Measurements from ENCODE around the gene PNRC1.

GRCh38 chr6:89110284-89110683 is 29.7 kb downstream of the PNRC1 start:
- TF ChIP-seq, protein P1, sequence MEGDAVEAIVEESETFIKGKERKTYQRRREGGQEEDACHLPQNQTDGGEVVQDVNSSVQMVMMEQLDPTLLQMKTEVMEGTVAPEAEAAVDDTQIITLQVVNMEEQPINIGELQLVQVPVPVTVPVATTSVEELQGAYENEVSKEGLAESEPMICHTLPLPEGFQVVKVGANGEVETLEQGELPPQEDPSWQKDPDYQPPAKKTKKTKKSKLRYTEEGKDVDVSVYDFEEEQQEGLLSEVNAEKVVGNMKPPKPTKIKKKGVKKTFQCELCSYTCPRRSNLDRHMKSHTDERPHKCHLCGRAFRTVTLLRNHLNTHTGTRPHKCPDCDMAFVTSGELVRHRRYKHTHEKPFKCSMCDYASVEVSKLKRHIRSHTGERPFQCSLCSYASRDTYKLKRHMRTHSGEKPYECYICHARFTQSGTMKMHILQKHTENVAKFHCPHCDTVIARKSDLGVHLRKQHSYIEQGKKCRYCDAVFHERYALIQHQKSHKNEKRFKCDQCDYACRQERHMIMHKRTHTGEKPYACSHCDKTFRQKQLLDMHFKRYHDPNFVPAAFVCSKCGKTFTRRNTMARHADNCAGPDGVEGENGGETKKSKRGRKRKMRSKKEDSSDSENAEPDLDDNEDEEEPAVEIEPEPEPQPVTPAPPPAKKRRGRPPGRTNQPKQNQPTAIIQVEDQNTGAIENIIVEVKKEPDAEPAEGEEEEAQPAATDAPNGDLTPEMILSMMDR (IDR thresholded peaks at IDR 0.05) = no peak
- no peak for TF ChIP-seq EZH2 (IDR thresholded peaks at IDR 0.05; ENCODE audit: borderline replicate concordance, insufficient read depth, low read depth, low read length, poor library complexity, severe bottlenecking)
